Measurements from ENCODE around the gene OR2D3.

OR2D3 gene, protein sequence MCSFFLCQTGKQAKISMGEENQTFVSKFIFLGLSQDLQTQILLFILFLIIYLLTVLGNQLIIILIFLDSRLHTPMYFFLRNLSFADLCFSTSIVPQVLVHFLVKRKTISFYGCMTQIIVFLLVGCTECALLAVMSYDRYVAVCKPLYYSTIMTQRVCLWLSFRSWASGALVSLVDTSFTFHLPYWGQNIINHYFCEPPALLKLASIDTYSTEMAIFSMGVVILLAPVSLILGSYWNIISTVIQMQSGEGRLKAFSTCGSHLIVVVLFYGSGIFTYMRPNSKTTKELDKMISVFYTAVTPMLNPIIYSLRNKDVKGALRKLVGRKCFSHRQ

DNA sequence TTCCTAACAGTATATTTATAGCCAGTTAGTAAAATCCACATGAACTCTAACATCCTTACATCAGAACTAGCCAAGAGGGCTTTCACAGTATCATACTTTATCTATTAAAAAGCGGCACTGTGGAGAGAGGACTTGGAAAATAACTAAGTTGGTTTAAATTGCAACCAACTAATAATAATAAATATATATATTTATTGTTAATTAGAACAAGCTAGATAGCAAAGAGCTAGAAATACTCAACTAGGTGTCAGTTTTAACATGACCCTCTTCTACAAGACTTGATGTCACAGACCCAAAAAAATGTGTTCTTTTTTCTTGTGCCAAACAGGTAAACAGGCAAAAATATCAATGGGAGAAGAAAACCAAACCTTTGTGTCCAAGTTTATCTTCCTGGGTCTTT is at the start of gene OR2D3:
Gene OR2D3, plus strand, starts transcription at position 301 of the 400 bp plus-strand sequence. Its CDS starts 0 bp downstream, at position 301.
- Histone ChIP-seq H2AFZ (ENCODE audit: low read depth, low read length) (no peak within 1 kb of the TSS), H3K9me3 (ENCODE audit: insufficient read depth, low read length) (0 out of 2 replicates have a peak, but pooled peaks cover 4% of the 10 kb centered on the region), H3K79me2 (ENCODE audit: low read length) (no peaks in the 10 kb centered on the region), H4K20me1 (ENCODE audit: insufficient read depth, low read length) (no peaks in the 10 kb centered on the region), H3K27ac (ENCODE audit: low read length) (no peak within 1 kb of the TSS), H3K4me2 (ENCODE audit: low read length) (no peak within 1 kb of the TSS), H3K4me1 (ENCODE audit: low read length) (peaks cover 34% of the 10 kb centered on the region), H3K36me3 (replicated peaks; ENCODE audit: low read depth, low read length) (no peaks in the 10 kb centered on the region), H3K9ac (ENCODE audit: low read length) (no peak within 1 kb of the TSS), H3K27me3 (ENCODE audit: low read depth, low read length) (no peaks in the 10 kb centered on the region), H3K4me3 (ENCODE audit: low read length) (no peak within 1 kb of the TSS)
- no peak for TF ChIP-seq EZH2phosphoT487 (IDR thresholded peaks at IDR 0.05; ENCODE audit: low read depth)
- TF ChIP-seq, protein P1, sequence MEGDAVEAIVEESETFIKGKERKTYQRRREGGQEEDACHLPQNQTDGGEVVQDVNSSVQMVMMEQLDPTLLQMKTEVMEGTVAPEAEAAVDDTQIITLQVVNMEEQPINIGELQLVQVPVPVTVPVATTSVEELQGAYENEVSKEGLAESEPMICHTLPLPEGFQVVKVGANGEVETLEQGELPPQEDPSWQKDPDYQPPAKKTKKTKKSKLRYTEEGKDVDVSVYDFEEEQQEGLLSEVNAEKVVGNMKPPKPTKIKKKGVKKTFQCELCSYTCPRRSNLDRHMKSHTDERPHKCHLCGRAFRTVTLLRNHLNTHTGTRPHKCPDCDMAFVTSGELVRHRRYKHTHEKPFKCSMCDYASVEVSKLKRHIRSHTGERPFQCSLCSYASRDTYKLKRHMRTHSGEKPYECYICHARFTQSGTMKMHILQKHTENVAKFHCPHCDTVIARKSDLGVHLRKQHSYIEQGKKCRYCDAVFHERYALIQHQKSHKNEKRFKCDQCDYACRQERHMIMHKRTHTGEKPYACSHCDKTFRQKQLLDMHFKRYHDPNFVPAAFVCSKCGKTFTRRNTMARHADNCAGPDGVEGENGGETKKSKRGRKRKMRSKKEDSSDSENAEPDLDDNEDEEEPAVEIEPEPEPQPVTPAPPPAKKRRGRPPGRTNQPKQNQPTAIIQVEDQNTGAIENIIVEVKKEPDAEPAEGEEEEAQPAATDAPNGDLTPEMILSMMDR (IDR thresholded peaks at IDR 0.05; ENCODE audit: low read depth, low read length) = no peak

DNA sequence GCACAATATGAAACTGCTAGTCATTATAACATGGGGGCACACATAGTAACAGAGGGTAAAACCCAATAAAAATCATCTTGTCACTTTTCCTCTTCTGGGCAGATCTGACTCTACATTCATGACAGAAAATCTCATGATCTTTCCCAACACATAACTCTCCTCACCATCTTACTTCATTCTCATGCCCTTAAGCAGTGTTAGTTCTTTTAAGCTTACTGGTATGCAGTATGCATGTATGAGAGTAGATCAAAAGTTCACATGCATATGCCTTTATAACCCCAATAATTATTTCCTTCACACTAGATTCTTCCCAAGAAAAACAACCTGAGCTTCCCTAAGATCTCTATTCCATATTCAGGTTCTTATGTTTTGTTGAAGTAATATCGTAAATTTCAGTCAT is 49.5 kb upstream of the OR2D3 start:
- Histone ChIP-seq H3K4me2 (ENCODE audit: low read length) (no peak overlapping the region), H3K9me3 (ENCODE audit: insufficient read depth, low read length) (no peaks in the 10 kb centered on the region), H3K27ac (ENCODE audit: low read length) (no peak overlapping the region), H2AFZ (ENCODE audit: low read depth, low read length) (no peak overlapping the region), H4K20me1 (ENCODE audit: insufficient read depth, low read length) (no peaks in the 10 kb centered on the region), H3K4me3 (ENCODE audit: low read length) (no peak overlapping the region), H3K79me2 (ENCODE audit: low read length) (no peaks in the 10 kb centered on the region), H3K9ac (ENCODE audit: low read length) (no peak overlapping the region), H3K36me3 (replicated peaks; ENCODE audit: low read depth, low read length) (no peaks in the 10 kb centered on the region), H3K4me1 (ENCODE audit: low read length) (no peaks in the 10 kb centered on the region), H3K27me3 (ENCODE audit: low read depth, low read length) (no peaks in the 10 kb centered on the region)
- TF ChIP-seq EZH2phosphoT487 (IDR thresholded peaks at IDR 0.05; ENCODE audit: low read depth) = no peak
- TF ChIP-seq, protein P1 (IDR thresholded peaks at IDR 0.05; ENCODE audit: low read depth, low read length) = no peak

DNA sequence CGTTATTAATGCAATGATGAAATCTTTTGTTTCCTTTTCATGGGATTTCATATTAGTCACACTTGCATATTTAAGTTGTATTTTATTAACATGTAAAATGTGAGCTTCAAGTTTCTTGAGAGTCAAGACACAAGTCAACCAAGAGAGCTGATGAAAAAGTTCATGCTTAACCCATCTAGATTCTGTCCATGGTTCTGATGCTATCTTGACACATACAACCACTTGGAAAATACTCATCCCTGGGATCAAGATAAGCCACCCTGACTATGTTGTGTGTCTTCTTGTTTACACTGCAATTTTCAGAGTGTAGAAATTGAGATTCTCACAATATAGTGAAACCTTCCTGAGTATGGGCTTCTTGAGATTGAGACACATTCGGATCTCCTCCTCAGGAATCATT is 45.0 kb upstream of the OR2D3 start:
- no peak overlapping the region for H3K9ac ChIP-seq (ENCODE audit: low read length)

DNA sequence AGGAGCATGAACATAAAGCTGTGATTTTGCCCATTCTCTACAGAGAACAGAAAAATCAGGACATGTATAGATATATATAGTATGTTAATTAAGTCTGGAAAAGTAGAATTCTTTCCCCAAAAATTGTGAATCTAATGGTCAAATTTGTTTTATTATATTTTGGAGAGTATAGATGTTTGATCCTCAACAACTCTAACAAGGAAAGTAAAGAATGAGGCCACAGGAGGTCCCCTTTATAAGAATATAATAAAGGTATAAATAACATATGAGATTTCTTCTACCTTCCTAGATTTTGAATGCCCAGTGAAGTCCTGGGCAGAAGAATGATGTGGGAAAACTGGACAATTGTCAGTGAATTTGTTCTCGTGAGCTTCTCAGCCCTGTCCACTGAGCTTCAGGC is 44.5 kb upstream of the OR2D3 start, which contains the start of gene OR10A4:
Gene OR10A4, plus strand, starts transcription at position 301 of the 400 bp plus-strand sequence. Its CDS starts 23 bp downstream, at position 324.
- Histone ChIP-seq H3K79me2 (ENCODE audit: low read length) (no peaks in the 10 kb centered on the region), H3K4me2 (ENCODE audit: low read length) (no peak within 1 kb of the TSS), H3K27ac (ENCODE audit: low read length) (no peak within 1 kb of the TSS), H3K36me3 (replicated peaks; ENCODE audit: low read depth, low read length) (no peaks in the 10 kb centered on the region), H3K4me3 (ENCODE audit: low read length) (no peak within 1 kb of the TSS), H3K27me3 (ENCODE audit: low read depth, low read length) (no peaks in the 10 kb centered on the region), H3K9ac (ENCODE audit: low read length) (no peak within 1 kb of the TSS), H4K20me1 (ENCODE audit: insufficient read depth, low read length) (no peaks in the 10 kb centered on the region), H3K9me3 (ENCODE audit: insufficient read depth, low read length) (no peaks in the 10 kb centered on the region), H3K4me1 (ENCODE audit: low read length) (peaks cover 5% of the 10 kb centered on the region; the same call in 1 of the 2 replicates), H2AFZ (ENCODE audit: low read depth, low read length) (no peak within 1 kb of the TSS)
- TF ChIP-seq, protein P1 (IDR thresholded peaks at IDR 0.05; ENCODE audit: low read depth, low read length) = no peak
- TF ChIP-seq EZH2phosphoT487 (IDR thresholded peaks at IDR 0.05; ENCODE audit: low read depth) = no peak

More for the DNA sequence above, 45.0 kb upstream of the OR2D3 start:
- Histone ChIP-seq H3K36me3 (replicated peaks; ENCODE audit: low read depth, low read length) (no peaks in the 10 kb centered on the region), H3K4me2 (ENCODE audit: low read length) (no peak overlapping the region), H3K27ac (ENCODE audit: low read length) (no peak overlapping the region), H4K20me1 (ENCODE audit: insufficient read depth, low read length) (no peaks in the 10 kb centered on the region), H3K4me1 (ENCODE audit: low read length) (peaks cover 5% of the 10 kb centered on the region; the same call in 1 of the 2 replicates), H3K79me2 (ENCODE audit: low read length) (no peaks in the 10 kb centered on the region), H3K27me3 (ENCODE audit: low read depth, low read length) (no peaks in the 10 kb centered on the region), H2AFZ (ENCODE audit: low read depth, low read length) (no peak overlapping the region), H3K9me3 (ENCODE audit: insufficient read depth, low read length) (no peaks in the 10 kb centered on the region), H3K4me3 (ENCODE audit: low read length) (no peak overlapping the region)
- no peak for TF ChIP-seq EZH2phosphoT487 (IDR thresholded peaks at IDR 0.05; ENCODE audit: low read depth)
- TF ChIP-seq, protein P1 (IDR thresholded peaks at IDR 0.05; ENCODE audit: low read depth, low read length) = no peak

All from OCI-LY3 (cell line).